T-cell (primary cell): Measurements from ENCODE around the gene AP2M1. TPM values are rescaled to one million over a fixed set of nuclear protein-coding genes. Genes with fewer than 3 reads are reported as not detected.

Experiments used
- ATAC-seq, 4 experiments: fragments of 200-7000 bp in 3 of 4; fragments of 150-1000 bp in 1 of 4; cut with Tn5 transposase; replicated peaks in 1 of 4; 1 replicate in 3 of 4; 2 replicates in 1 of 4; pipeline ENCODE4 v1.10.0; 2021; ENCODE audit warnings: moderate library complexity in 3 of 4, mild to moderate bottlenecking in 2 of 4, moderate number of reproducible peaks in 1 of 4
- CTCF ChIA-PET, 2 donors: fragments of 300-600 bp; sonication (Branson Sonifier 250); formaldehyde crosslinking; loops; one replicate each; lab custom pipeline; 2022; ENCODE audit warnings: antibody characterized with exemption in 2 of 2; lab: Charles Lee
- POLR2A ChIA-PET, 2 donors: fragments of 300-600 bp; sonication (Branson Sonifier 250); formaldehyde crosslinking; loops; one replicate each; lab custom pipeline; 2022; ENCODE audit warnings: antibody characterized with exemption in 2 of 2; lab: Charles Lee
- DNase-seq, 35 experiments: peaks; one replicate each; pipeline versions ENCODE4 v3.0.0 to v3.0.0-alpha.2; 2013 to 2023
- H3K27ac ChIP-seq: one replicate; pipeline ENCODE4 v1.5.1; 2013; ENCODE audit warnings: low read length
- H3K27me3 ChIP-seq, 2 experiments: replicated peaks in 1 of 2; 1 replicate in 1 of 2; 2 replicates in 1 of 2; pipeline versions ENCODE4 v1.6.1 to v1.7.0; 2013; ENCODE audit warnings: low read length in 1 of 2, mixed read lengths in 1 of 2; ENCODE audit not compliant: control insufficient read depth in 2 of 2, insufficient read depth in 2 of 2; ENCODE audit errors: extremely low read depth in 1 of 2
- H3K36me3 ChIP-seq, 2 donors: 1 replicate in 1 of 2; 2 replicates in 1 of 2; pipeline versions ENCODE4 v1.6.1 to v1.7.0; 2013; ENCODE audit warnings: low read length in 1 of 2; ENCODE audit not compliant: control insufficient read depth in 2 of 2, insufficient read depth in 1 of 2; ENCODE audit errors: extremely low read depth in 1 of 2
- H3K4me1 ChIP-seq, 2 experiments: 1 replicate in 1 of 2; 2 replicates in 1 of 2; pipeline versions ENCODE4 v1.6.1 to v1.7.0; 2013; ENCODE audit warnings: low read length in 2 of 2, mixed read lengths in 1 of 2; ENCODE audit not compliant: insufficient read depth in 2 of 2, control insufficient read depth in 1 of 2; ENCODE audit errors: extremely low read depth in 1 of 2
- H3K4me3 ChIP-seq, 2 donors: 1 replicate in 1 of 2; 2 replicates in 1 of 2; pipeline versions ENCODE4 v1.5.1 to v1.7.0; 2013; ENCODE audit warnings: mild to moderate bottlenecking in 2 of 2, low read length in 1 of 2, moderate library complexity in 1 of 2; ENCODE audit not compliant: control insufficient read depth in 1 of 2; ENCODE audit errors: extremely low read depth in 1 of 2
- H3K9me3 ChIP-seq: 2 replicates; pipeline ENCODE4 v1.7.0; 2013
- H3K27ac Mint-ChIP-seq, 2 donors: one replicate each; pipeline ENCODE4 v1.8.0; 2020 to 2021; ENCODE audit warnings: mild to moderate bottlenecking in 2 of 2, mixed read lengths in 2 of 2
- H3K27me3 Mint-ChIP-seq, 2 donors: one replicate each; pipeline ENCODE4 v1.8.0; 2021 to 2022; ENCODE audit warnings: mixed read lengths in 2 of 2
- H3K36me3 Mint-ChIP-seq: one replicate; pipeline ENCODE4 v1.8.0; 2021; ENCODE audit warnings: mixed read lengths
- H3K4me1 Mint-ChIP-seq, 3 donors: one replicate each; pipeline ENCODE4 v1.8.0; 2020 to 2022; ENCODE audit warnings: mixed read lengths in 3 of 3, mild to moderate bottlenecking in 1 of 3
- H3K4me3 Mint-ChIP-seq, 3 donors: one replicate each; pipeline ENCODE4 v1.8.0; 2020 to 2022; ENCODE audit warnings: mild to moderate bottlenecking in 3 of 3, mixed read lengths in 3 of 3, moderate library complexity in 3 of 3
- H3K9me3 Mint-ChIP-seq, 3 donors: one replicate each; pipeline ENCODE4 v1.8.0; 2020 to 2022; ENCODE audit warnings: mixed read lengths in 3 of 3
- WGBS: methylation state at CpG from one replicate; pipeline ENCODE4 v1.1.5; 2013; ENCODE audit warnings: missing lambda C conversion rate; ENCODE audit not compliant: insufficient coverage; 5-methylcytosine and 5-hydroxymethylcytosine counted together
- total RNA-seq, 35 experiments: library from RNA in 6 of 35; stranded (reverse) in 6 of 35; fragments of 120-200 nt in 1 of 35; gene quantifications; one replicate each; pipeline versions ENCODE4 v1.2.1 to v1.2.4 and lab custom pipeline; 2013 to 2026

The AP2M1 gene
- total RNA-seq, 5 donors from 2014 or later (not counting 1 experiment from before 2014, with no cell fraction given), result 124 to 196 (median 188) TPM

DNA sequence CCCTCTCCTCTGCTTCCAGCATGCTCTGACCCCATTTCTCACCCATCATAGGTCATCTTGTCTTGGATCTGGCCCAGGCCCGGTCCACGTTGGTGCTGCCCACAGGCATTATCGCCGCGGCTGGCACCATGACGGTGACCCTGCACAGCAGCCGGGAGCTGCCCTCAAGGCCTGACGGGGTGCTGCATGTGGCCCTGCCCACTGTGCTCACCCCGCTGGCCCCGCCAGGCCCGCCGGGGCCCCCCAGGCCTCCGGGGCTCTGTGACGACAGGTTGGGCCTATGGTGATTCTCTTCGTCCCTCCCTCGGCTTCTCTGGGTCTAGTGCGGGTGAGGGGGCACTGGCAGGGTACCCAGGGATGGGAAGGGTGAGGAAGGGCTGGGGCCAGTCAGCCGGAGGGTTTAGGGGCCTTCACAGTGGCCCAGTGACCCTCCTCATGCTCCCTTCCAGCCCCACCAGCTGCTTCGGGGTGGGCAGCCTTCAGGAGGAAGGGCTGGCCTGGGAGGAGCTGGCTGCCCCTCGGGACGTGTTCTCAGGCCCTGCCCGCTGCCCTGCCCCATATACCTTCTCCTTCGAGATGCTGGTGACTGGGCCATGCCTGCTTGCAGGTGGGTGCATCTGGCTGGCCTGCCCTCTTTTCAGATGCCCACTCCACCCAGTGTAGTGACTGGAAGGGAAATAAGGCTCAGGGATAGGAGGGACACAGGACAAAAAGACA is 58.6 kb downstream of the AP2M1 start:
- H3K4me3 ChIP-seq, result no peak overlapping the region
- H3K27ac Mint-ChIP-seq, result no peak overlapping the region
- H3K4me1 Mint-ChIP-seq, result peaks cover 12 to 25% (median 17%) of the 10 kb centered on the region in 3 donors
- no peak for ATAC-seq
- H3K27ac ChIP-seq, result no peak overlapping the region
- H3K9me3 ChIP-seq, result no peaks in the 10 kb centered on the region
- peaks cover 8 to 58% of the 10 kb centered on the region in 2 experiments for H3K27me3 ChIP-seq
- 89% methylated on average over 13 of the region's 23 CpGs for WGBS
- POLR2A ChIA-PET, result no interaction called here
- CTCF ChIA-PET, result interaction anchor here in 1 of 2 donors (0.7 kb wide), 1 partner anchor 30 kb away, joined by 3 read pairs; no protein-coding TSS in a partner anchor
- no peaks in the 10 kb centered on the region for H3K36me3 ChIP-seq
- H3K27me3 Mint-ChIP-seq, result peaks cover 22 to 29% of the 10 kb centered on the region in 2 donors
- no peaks in the 10 kb centered on the region for H3K9me3 Mint-ChIP-seq
- H3K36me3 Mint-ChIP-seq, result no peaks in the 10 kb centered on the region
- H3K4me3 Mint-ChIP-seq, result no peak overlapping the region
- H3K4me1 ChIP-seq, result peaks cover 4 to 21% of the 10 kb centered on the region in 2 experiments
- DNase-seq, result no peak

Other genes with a start within 250 kb of the AP2M1 start
- 10 to 100 TPM; 17.6 to 34.3 (median 30.2) TPM for gene ABCC5, start 157.0 kb upstream of the AP2M1 start, total RNA-seq
- not detected for gene HTR3D, start 143.1 kb upstream of the AP2M1 start, total RNA-seq
- not detected for gene HTR3C, start 121.8 kb upstream of the AP2M1 start, total RNA-seq
- not detected for gene HTR3E, start 77.8 kb upstream of the AP2M1 start, total RNA-seq
- gene EIF2B5, start 39.5 kb upstream of the AP2M1 start, total RNA-seq, result 10 to 100 TPM; 57.8 to 74.3 (median 72.3) TPM
- 10 to 100 TPM; 33.8 to 60.2 (median 51.2) TPM for gene DVL3, start 19.5 kb upstream of the AP2M1 start, total RNA-seq
- 100 to 1,000 TPM; 112 to 145 (median 125) TPM for gene ABCF3, start 11.3 kb downstream of the AP2M1 start, total RNA-seq
- under 1 TPM in 3 of 5 donors, not detected in 2; 0.10 to 0.23 (median 0.16) TPM for gene VWA5B2, start 54.7 kb downstream of the AP2M1 start, total RNA-seq
- 10 to 100 TPM; 18.7 to 43.1 (median 39.9) TPM for gene ALG3, start 74.1 kb downstream of the AP2M1 start, total RNA-seq
- gene EEF1AKMT4, start 74.8 kb downstream of the AP2M1 start, total RNA-seq, result 1 to 10 TPM in 4 of 5 donors, under 1 TPM in 1; 0.37 to 4.0 (median 2.3) TPM
- under 1 TPM in 1 of 5 donors, not detected in 4; 0.19 TPM for gene CAMK2N2, start 86.7 kb downstream of the AP2M1 start, total RNA-seq
- gene ECE2, start 101.2 kb downstream of the AP2M1 start, total RNA-seq, result not detected
- 100 to 1,000 TPM; 134 to 151 (median 149) TPM for gene PSMD2, start 124.4 kb downstream of the AP2M1 start, total RNA-seq
- 100 to 1,000 TPM; 232 to 290 (median 271) TPM for gene EIF4G1, start 139.8 kb downstream of the AP2M1 start, total RNA-seq
- 10 to 100 TPM in 3 of 5 donors, 1 to 10 TPM in 2; 8.3 to 13.8 (median 11.9) TPM for gene FAM131A, start 162.7 kb downstream of the AP2M1 start, total RNA-seq
- gene CLCN2, start 186.8 kb downstream of the AP2M1 start, total RNA-seq, result 1 to 10 TPM; 3.2 to 5.9 (median 4.6) TPM
- gene POLR2H, start 186.9 kb downstream of the AP2M1 start, total RNA-seq, result 10 to 100 TPM; 33.0 to 75.1 (median 53.3) TPM
- not detected for gene THPO, start 203.4 kb downstream of the AP2M1 start, total RNA-seq
- under 1 TPM in 1 of 5 donors, not detected in 4; 0.28 TPM for gene CHRD, start 205.2 kb downstream of the AP2M1 start, total RNA-seq